ENCODE data around the gene ZNF565. TPM values are rescaled to one million over a fixed set of nuclear protein-coding genes. Genes with fewer than 3 reads are reported as not detected.
"Not testable (repeated sequence)": the region's sequence is repeated elsewhere in the genome, so short reads cannot be mapped to it uniquely, and the experiment has no call there.

The ZNF565 gene
- total and polyA plus RNA-seq, 8 donors = 0.45 to 16.3 (median 2.3) TPM

DNA sequence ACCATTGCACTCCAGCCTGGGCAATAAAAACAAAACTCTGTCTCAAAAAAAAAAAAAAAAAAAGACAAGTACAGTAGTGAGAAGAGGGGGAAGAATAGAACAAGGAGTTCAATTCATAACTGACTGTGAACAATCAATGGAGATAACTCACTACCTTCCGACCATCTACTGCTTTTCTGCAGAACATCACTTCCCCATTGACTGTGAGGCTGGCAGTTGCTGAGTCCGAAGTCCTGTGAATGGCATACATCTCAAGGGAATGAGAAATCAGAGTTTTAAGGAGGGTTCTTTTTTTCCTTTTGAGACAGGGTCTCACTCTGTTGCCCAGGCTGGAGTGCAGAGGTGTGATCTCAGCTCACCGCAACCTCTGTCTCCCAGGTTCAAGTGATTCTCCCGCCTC lies 11.2 kb downstream of the ZNF565 start:
- peaks cover 4 to 69% (median 36%) of the 10 kb centered on the region in 4 donors for H3K36me3 ChIP-seq
- intact Hi-C loops (cut with DNase I; ENCODE audit: low total_unique reads) = no loop called here
- H3K27me3 ChIP-seq = no peaks in the 10 kb centered on the region
- DNase-seq = no peak
- H3K4me3 ChIP-seq = no peak overlapping the region
- no peaks in the 10 kb centered on the region for H3K9me3 ChIP-seq
- TF ChIP-seq, protein P1, sequence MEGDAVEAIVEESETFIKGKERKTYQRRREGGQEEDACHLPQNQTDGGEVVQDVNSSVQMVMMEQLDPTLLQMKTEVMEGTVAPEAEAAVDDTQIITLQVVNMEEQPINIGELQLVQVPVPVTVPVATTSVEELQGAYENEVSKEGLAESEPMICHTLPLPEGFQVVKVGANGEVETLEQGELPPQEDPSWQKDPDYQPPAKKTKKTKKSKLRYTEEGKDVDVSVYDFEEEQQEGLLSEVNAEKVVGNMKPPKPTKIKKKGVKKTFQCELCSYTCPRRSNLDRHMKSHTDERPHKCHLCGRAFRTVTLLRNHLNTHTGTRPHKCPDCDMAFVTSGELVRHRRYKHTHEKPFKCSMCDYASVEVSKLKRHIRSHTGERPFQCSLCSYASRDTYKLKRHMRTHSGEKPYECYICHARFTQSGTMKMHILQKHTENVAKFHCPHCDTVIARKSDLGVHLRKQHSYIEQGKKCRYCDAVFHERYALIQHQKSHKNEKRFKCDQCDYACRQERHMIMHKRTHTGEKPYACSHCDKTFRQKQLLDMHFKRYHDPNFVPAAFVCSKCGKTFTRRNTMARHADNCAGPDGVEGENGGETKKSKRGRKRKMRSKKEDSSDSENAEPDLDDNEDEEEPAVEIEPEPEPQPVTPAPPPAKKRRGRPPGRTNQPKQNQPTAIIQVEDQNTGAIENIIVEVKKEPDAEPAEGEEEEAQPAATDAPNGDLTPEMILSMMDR (IDR thresholded peaks at IDR 0.05) = no peak
- TF ChIP-seq EP300 (IDR thresholded peaks at IDR 0.05) = no peak
- TF ChIP-seq POLR2A (IDR thresholded peaks at IDR 0.05) = no peak
- no peak for TF ChIP-seq POLR2AphosphoS5 (IDR thresholded peaks at IDR 0.05)
- 92 to 98% (median 97%) methylated on average over 4 of the region's 4 CpGs for WGBS, 5 donors
- H3K4me1 ChIP-seq = no peaks in the 10 kb centered on the region
- H3K27ac ChIP-seq = no peak overlapping the region

DNA sequence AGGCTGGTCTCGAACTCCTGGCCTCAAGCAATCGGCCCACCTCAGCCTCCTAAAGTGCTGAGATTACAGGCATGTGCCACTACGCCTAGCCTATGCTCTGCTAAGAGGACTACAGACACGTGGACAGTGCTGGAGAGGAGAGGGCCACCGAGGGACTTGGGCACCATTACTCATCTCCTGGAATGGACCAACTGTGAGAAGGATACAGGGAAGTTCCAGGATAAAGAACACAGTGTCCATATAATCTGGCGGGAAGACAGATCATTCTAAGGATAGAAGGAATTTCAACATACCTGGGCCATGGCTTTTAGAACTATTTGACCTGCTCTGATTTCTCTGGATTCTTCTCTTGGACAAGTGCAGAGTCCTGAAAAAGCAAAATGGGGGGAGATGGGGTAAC lies 12.8 kb downstream of the ZNF565 start:
- H3K4me1 ChIP-seq = no peaks in the 10 kb centered on the region
- no peaks in the 10 kb centered on the region for H3K9me3 ChIP-seq
- intact Hi-C loops (cut with DNase I; ENCODE audit: low total_unique reads) = no loop called here
- peaks cover 4 to 73% (median 39%) of the 10 kb centered on the region in 4 donors for H3K36me3 ChIP-seq
- H3K27ac ChIP-seq = no peak overlapping the region
- TF ChIP-seq, protein P1 (IDR thresholded peaks at IDR 0.05) = no peak
- no peak for TF ChIP-seq EP300 (IDR thresholded peaks at IDR 0.05)
- TF ChIP-seq POLR2A (IDR thresholded peaks at IDR 0.05) = no peak
- no peak for TF ChIP-seq POLR2AphosphoS5 (IDR thresholded peaks at IDR 0.05)
- no peaks in the 10 kb centered on the region for H3K27me3 ChIP-seq
- no peak overlapping the region for H3K4me3 ChIP-seq
- no peak for DNase-seq
- WGBS, 5 donors = 92 to 95% (median 94%) methylated on average over 4 to 6 of the region's 6 CpGs

DNA sequence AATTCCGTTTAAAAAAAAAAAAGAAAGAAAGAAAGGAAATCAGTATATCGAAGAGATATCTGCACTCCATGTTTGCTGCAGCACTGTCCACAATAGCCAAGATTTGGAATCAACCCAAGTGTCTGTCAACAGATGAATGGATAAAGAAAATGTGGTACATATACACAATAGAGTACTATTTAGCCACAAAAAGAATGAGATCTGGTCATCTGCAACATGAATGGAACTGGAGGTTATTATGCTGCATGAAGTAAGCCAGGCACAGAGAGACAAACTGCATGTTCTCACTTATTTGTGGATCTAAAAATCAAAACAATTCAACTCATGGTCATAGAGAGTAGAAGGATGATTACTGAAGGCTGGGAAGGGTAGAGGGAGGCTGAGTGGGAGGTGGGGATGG lies 16.3 kb downstream of the ZNF565 start:
- Histone ChIP-seq H3K4me1 (no peaks in the 10 kb centered on the region), H3K27ac (no peak overlapping the region), H3K36me3 (peaks cover 8 to 71% (median 49%) of the 10 kb centered on the region in 4 donors), H3K4me3 (no peak overlapping the region), H3K9me3 (no peaks in the 10 kb centered on the region), H3K27me3 (no peaks in the 10 kb centered on the region)
- intact Hi-C loops (cut with DNase I; ENCODE audit: low total_unique reads) = no loop called here
- no peak for DNase-seq
- WGBS, 5 donors = 77 to 90% (median 80%) methylated on average over 2 of the region's 2 CpGs
- TF ChIP-seq POLR2AphosphoS5 (IDR thresholded peaks at IDR 0.05) = no peak
- TF ChIP-seq, protein P1 (IDR thresholded peaks at IDR 0.05) = no peak
- TF ChIP-seq POLR2A (IDR thresholded peaks at IDR 0.05) = no peak
- no peak for TF ChIP-seq EP300 (IDR thresholded peaks at IDR 0.05)

DNA sequence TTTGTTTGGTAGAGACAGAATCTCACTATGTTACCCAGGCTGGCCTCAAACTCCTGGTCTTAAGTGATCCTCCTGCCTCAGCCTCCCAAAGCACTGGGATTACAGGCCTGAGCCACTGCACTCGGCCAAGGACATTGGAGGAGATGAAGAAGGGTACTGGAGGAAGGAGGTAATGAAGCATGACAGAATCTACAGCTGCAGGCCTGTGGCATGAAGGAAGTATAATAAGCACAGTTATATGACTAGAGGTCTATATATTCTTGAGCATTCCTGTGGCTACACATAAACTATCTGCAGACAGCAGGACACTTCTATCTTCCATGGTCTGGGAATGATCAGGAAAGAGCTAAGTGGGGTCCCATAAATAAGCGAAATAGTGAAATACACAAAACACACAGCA lies 18.2 kb downstream of the ZNF565 start:
- no peak overlapping the region for H3K4me3 ChIP-seq
- H3K27me3 ChIP-seq = no peaks in the 10 kb centered on the region
- TF ChIP-seq, protein P1 (IDR thresholded peaks at IDR 0.05) = no peak
- no peak for TF ChIP-seq EP300 (IDR thresholded peaks at IDR 0.05)
- H3K27ac ChIP-seq = no peak overlapping the region
- WGBS, 5 donors = 88 to 100% (median 97%) methylated on average over 2 of the region's 2 CpGs
- intact Hi-C loops (cut with DNase I; ENCODE audit: low total_unique reads) = no loop called here
- peaks cover 8 to 72% (median 49%) of the 10 kb centered on the region in 4 donors for H3K36me3 ChIP-seq
- H3K4me1 ChIP-seq = no peaks in the 10 kb centered on the region
- no peaks in the 10 kb centered on the region for H3K9me3 ChIP-seq
- no peak for DNase-seq

DNA sequence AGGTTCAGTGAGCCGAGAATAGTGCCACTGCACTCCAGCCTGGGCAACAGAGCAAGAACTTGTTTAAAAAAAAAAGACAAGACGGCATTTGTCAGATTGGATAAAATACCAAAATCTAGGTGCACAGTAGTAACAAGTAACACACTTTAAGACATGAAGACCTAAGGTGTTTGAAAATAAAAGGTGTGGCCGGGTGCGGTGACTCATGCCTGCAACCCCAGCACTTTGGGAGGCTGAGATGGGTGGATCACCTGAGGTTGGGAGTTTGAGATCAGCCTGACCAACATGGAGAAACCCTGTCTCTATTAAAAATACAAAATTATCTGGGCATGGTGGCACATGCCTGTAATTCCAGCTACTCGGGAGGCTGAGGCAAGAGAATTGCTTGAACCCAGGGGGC lies 27.7 kb downstream of the ZNF565 start:
- 91 to 96% (median 92%) methylated on average over 5 of the region's 5 CpGs for WGBS, 5 donors
- H3K27ac ChIP-seq; H3K9me3 ChIP-seq; H3K4me1 ChIP-seq; DNase-seq; H3K4me3 ChIP-seq; H3K27me3 ChIP-seq; intact Hi-C loops (cut with DNase I; ENCODE audit: low total_unique reads): not testable (repeated sequence)
- peaks cover 4 to 40% (median 27%) of the 10 kb centered on the region in 4 donors for H3K36me3 ChIP-seq

Measured in stomach (tissue), 9 donors.